LNCAP (cell line): ENCODE data around the gene MID1.

Source experiments
- TF ChIP-seq, protein P1 (sequence below): fragments of 450-650 bp; IDR thresholded peaks from 2 replicates; pipeline ENCODE4 v1.5.1; 2017; ENCODE audit warnings: mild to moderate bottlenecking

Gene MID1

GRCh38 chrX:10404436-10404835 is 215.9 kb downstream of the MID1 start:
- TF ChIP-seq, protein P1, sequence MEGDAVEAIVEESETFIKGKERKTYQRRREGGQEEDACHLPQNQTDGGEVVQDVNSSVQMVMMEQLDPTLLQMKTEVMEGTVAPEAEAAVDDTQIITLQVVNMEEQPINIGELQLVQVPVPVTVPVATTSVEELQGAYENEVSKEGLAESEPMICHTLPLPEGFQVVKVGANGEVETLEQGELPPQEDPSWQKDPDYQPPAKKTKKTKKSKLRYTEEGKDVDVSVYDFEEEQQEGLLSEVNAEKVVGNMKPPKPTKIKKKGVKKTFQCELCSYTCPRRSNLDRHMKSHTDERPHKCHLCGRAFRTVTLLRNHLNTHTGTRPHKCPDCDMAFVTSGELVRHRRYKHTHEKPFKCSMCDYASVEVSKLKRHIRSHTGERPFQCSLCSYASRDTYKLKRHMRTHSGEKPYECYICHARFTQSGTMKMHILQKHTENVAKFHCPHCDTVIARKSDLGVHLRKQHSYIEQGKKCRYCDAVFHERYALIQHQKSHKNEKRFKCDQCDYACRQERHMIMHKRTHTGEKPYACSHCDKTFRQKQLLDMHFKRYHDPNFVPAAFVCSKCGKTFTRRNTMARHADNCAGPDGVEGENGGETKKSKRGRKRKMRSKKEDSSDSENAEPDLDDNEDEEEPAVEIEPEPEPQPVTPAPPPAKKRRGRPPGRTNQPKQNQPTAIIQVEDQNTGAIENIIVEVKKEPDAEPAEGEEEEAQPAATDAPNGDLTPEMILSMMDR: no peak

GRCh38 chrX:10401239-10401638 is 219.1 kb downstream of the MID1 start:
- TF ChIP-seq, protein P1: no peak

DNA sequence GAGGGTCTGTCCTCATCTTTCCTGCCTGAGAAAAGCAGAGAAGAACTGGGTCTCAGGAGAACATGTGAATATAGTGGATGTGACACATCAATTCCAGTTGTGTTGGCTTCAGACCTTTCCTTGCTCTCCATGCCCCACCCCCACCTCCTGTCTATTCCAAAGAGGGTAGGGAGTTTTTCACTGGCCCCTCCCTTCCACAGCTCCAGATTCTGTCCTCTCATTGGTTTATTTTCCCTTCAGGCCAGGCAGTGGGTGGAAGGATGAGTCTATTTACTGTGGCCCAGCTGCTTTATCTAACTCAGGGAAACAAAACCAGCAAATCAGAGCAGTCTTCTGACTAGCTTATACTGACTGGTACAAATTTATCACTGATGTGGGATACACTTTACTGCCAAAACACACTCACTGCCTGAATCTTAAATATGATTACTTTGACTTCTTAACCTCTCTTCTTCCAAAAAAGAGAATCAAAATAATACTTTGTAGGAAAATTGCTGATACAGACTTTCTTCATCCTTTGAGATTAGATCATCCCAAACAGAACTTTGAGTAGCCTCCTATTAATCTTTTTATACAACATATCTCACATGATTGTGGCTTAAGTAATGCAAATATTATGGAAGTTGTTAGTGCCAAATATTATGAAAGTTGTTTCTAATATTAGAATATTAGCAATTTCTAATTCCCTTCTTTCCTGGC is 221.2 kb downstream of the MID1 start:
- TF ChIP-seq, protein P1: no peak

DNA sequence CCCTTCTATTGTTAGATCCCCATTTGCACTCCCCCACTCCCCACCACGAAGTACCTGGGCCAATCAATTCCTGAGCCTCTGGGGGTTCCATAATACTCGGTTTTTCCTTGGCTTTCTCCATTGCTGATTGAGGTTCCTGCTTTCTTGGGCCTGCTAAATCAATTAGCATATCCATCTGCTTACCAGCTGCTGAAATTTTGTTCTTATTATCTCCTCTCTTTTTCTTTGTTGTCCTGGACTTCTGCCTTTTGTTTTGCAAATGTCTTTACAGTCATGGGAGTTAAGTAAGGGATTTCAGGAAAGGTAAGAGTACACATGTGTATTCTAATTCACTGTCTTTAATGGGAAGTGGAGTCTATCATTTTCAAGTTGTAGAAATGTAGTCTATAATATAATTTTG is 222.2 kb downstream of the MID1 start:
- TF ChIP-seq, protein P1: no peak

DNA sequence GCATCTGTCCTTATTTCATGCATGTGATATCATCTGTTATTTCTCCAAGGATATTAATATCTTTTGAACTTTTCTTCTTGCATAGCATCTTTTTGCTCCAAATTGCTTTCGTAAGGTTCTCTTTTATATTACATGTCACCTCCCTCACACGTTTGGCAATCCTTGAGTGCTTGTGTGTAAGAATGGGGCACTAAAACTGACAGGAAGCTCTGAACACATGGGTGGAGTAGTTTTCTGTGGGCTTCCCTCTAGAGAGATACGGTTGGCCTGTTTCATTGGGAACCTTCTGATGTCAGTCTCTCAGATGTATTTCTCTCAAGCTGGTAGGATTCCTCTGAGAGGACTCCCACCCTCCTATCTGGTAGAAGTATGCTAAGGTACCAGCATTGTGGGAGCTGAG is 223.0 kb downstream of the MID1 start:
- TF ChIP-seq, protein P1: no peak

DNA sequence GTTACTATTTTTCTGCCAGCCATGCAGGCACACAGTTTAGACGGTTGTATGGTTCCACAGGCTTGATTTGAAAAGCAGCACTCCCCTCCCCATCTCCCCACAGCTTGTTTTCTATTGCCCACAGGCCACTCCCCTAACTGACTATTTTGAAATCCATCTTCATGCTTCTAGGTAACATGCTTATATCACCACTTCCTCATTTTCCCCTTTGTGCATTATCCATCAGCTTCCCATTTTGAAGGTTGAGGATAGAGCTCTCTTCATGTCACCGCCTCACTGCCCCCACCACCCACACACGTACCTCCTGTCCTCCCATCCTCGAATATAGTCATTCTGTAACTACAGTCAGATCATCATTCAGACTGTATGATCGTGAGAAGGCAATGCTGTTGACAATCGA is 224.7 kb downstream of the MID1 start:
- TF ChIP-seq, protein P1: no peak
